Fibroblast of lung (primary cell): ENCODE results near the gene CACFD1. TPM values are rescaled to one million over a fixed set of nuclear protein-coding genes. Genes with fewer than 3 reads are reported as not detected.
"Not testable (repeated sequence)": the region's sequence is repeated elsewhere in the genome, so short reads cannot be mapped to it uniquely, and the experiment has no call there.

ENCODE experiments used
- DNase-seq, 2 donors: peaks; one replicate each; pipeline versions ENCODE4 v3.0.0 to v3.0.0-alpha.2; 2010; ENCODE audit warnings: low read depth in 2 of 2
- H2AFZ ChIP-seq: 2 replicates; pipeline ENCODE4 v1.5.1; 2012; ENCODE audit warnings: low read length, control low read depth, inconsistent platforms
- H3K27ac ChIP-seq: 2 replicates; pipeline ENCODE4 v1.5.1; 2011; ENCODE audit warnings: low read length, control low read depth; ENCODE audit not compliant: insufficient read depth
- H3K27me3 ChIP-seq: 2 replicates; pipeline ENCODE4 v1.5.1; 2011; ENCODE audit warnings: mild to moderate bottlenecking, low read length; ENCODE audit not compliant: control insufficient read depth, insufficient read depth
- H3K36me3 ChIP-seq: 2 replicates; pipeline ENCODE4 v1.5.1; 2011; ENCODE audit warnings: low read length; ENCODE audit not compliant: control insufficient read depth, insufficient read depth
- H3K4me1 ChIP-seq: 2 replicates; pipeline ENCODE4 v1.5.1; 2011; ENCODE audit warnings: low read length; ENCODE audit not compliant: control insufficient read depth, insufficient read depth; ENCODE audit errors: extremely low read depth
- H3K4me2 ChIP-seq: 2 replicates; pipeline ENCODE4 v1.5.1; 2011; ENCODE audit warnings: low read length, control low read depth; ENCODE audit not compliant: insufficient read depth; ENCODE audit errors: extremely low read depth
- H3K4me3 ChIP-seq, 4 experiments: fragments of 200-600 bp in 1 of 4; sonication (generic) in 1 of 4; replicated peaks in 1 of 4; 2 replicates each; pipeline ENCODE4 v1.5.1; 2011 to 2016; ENCODE audit warnings: low read length in 4 of 4, low read depth in 3 of 4, mild to moderate bottlenecking in 3 of 4, control low read depth in 2 of 4, inconsistent platforms in 1 of 4, mixed read lengths in 1 of 4; ENCODE audit not compliant: insufficient read depth in 1 of 4; ENCODE audit errors: control extremely low read depth in 1 of 4
- H3K79me2 ChIP-seq: 2 replicates; pipeline ENCODE4 v1.5.1; 2012; ENCODE audit warnings: mild to moderate bottlenecking, low read length, inconsistent platforms; ENCODE audit not compliant: control insufficient read depth, insufficient read depth
- H3K9ac ChIP-seq: 2 replicates; pipeline ENCODE4 v1.5.1; 2011; ENCODE audit warnings: mild to moderate bottlenecking, low read length, control low read depth; ENCODE audit not compliant: insufficient read depth
- H3K9me3 ChIP-seq: 2 replicates; pipeline ENCODE4 v1.5.1; 2012; ENCODE audit warnings: low read depth, low read length; ENCODE audit not compliant: control insufficient read depth, insufficient read depth
- H4K20me1 ChIP-seq: 2 replicates; pipeline ENCODE4 v1.5.1; 2011; ENCODE audit warnings: low read length; ENCODE audit not compliant: control insufficient read depth, insufficient read depth; ENCODE audit errors: extremely low read depth
- EZH2 ChIP-seq: IDR thresholded peaks from 2 replicates; pipeline ENCODE4 v1.5.1; 2012; ENCODE audit warnings: low read length, control low read depth, mild to moderate bottlenecking; ENCODE audit errors: missing control alignments
- polyA plus RNA-seq, 2 donors: library from polyadenylated mRNA; depleted of rRNA in 1 of 2; stranded (reverse) in 1 of 2; unstranded in 1 of 2; fragments of >200 nt; gene quantifications; 2 replicates each; pipeline ENCODE4 v1.2.1, GENCODE V29; 2011 to 2012; ENCODE audit warnings: missing spikeins in 1 of 2
- total RNA-seq: library from RNA; depleted of rRNA; stranded (reverse); fragments of >200 nt; gene quantifications from 2 replicates; pipeline ENCODE4 v1.2.1, GENCODE V29; 2014
- TF ChIP-seq, protein P1 (sequence below), 2 donors: IDR thresholded peaks in 1 of 2; conservative IDR thresholded peaks in 1 of 2; 1 replicate in 1 of 2; 2 replicates in 1 of 2; pipeline ENCODE4 v1.5.1; 2011 to 2012; ENCODE audit warnings: low read length in 2 of 2, control low read depth in 1 of 2, inconsistent platforms in 1 of 2, low read depth in 1 of 2, mild to moderate bottlenecking in 1 of 2

Gene CACFD1
- total and polyA plus RNA-seq, 2 donors (not counting 1 experiment from before 2014, with no cell fraction given): 4.7 to 9.1 TPM

DNA sequence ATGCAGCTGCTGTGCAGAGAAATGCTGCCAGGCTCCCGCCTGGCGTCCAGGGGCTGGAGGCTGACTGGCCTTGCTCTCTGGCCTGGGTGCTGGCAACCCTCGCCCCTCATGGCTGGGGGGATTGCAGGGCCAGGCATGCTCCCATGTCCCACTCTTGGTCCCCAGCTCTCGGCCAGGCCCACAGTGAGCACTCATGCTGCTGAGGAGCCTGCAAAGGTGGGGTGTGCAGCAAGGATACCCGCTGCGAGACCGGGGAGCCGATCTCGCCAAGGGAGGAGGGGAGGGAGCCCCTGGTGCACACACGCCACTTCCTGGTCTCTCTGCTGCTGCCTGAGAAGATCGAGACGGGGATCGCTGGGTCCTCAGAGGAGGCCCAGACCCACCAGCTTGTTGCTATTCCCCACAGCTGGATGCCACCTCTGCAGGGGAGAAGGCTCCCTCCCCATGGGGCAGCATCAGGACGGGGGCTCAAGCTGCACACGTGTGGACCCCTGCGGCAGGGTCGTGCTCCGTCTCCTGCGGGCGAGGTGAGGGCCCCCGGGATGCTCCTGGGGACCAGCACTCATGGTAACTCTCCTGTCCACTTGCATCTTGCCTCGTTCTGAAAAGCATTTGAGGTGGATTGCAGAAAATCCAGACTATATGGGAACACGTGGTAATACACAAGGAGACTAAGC is 14.3 kb upstream of the CACFD1 start:
- H2AFZ ChIP-seq: no peak overlapping the region
- no peak overlapping the region for H3K4me2 ChIP-seq
- H4K20me1 ChIP-seq: no peaks in the 10 kb centered on the region
- DNase-seq: no peak
- no peak for TF ChIP-seq EZH2
- TF ChIP-seq, protein P1, sequence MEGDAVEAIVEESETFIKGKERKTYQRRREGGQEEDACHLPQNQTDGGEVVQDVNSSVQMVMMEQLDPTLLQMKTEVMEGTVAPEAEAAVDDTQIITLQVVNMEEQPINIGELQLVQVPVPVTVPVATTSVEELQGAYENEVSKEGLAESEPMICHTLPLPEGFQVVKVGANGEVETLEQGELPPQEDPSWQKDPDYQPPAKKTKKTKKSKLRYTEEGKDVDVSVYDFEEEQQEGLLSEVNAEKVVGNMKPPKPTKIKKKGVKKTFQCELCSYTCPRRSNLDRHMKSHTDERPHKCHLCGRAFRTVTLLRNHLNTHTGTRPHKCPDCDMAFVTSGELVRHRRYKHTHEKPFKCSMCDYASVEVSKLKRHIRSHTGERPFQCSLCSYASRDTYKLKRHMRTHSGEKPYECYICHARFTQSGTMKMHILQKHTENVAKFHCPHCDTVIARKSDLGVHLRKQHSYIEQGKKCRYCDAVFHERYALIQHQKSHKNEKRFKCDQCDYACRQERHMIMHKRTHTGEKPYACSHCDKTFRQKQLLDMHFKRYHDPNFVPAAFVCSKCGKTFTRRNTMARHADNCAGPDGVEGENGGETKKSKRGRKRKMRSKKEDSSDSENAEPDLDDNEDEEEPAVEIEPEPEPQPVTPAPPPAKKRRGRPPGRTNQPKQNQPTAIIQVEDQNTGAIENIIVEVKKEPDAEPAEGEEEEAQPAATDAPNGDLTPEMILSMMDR (conservative IDR thresholded peaks at IDR 0.05 in 1 of 2, IDR thresholded peaks at IDR 0.05 in 1 of 2; ENCODE audit: low read depth in 1 of 2, low read length in 2 of 2): no peak
- no peaks in the 10 kb centered on the region for H3K79me2 ChIP-seq
- no peak overlapping the region for H3K4me3 ChIP-seq
- H3K27me3 ChIP-seq: no peaks in the 10 kb centered on the region
- no peaks in the 10 kb centered on the region for H3K9me3 ChIP-seq
- no peak overlapping the region for H3K27ac ChIP-seq
- no peaks in the 10 kb centered on the region for H3K4me1 ChIP-seq
- no peak overlapping the region for H3K9ac ChIP-seq
- no peaks in the 10 kb centered on the region for H3K36me3 ChIP-seq

DNA sequence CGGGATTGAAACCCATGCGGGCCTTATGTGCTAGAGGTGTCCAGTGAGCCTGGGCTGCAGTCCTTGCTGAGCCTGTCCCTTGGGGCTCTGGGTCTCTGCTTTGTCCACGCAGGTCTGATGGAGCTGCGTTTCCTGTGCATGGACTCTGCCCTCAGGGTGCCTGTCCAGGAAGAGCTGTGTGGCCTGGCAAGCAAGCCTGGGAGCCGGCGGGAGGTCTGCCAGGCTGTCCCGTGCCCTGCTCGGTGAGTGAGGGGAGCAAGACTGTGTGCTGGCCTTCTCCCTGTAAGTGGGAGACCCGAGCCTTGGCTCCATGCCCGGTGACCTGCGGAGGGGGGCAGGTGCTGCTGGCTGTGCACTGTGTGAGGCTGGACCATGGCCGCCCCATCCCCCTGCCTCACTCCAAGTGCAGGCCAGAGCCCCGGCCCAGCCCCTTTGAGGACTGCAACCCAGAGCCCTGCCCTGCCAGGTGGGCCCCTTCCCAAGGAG is 11.2 kb upstream of the CACFD1 start:
- no peak for TF ChIP-seq EZH2
- TF ChIP-seq, protein P1 (conservative IDR thresholded peaks at IDR 0.05 in 1 of 2, IDR thresholded peaks at IDR 0.05 in 1 of 2; ENCODE audit: low read depth in 1 of 2, low read length in 2 of 2): no peak
- DNase-seq: no peak

DNA sequence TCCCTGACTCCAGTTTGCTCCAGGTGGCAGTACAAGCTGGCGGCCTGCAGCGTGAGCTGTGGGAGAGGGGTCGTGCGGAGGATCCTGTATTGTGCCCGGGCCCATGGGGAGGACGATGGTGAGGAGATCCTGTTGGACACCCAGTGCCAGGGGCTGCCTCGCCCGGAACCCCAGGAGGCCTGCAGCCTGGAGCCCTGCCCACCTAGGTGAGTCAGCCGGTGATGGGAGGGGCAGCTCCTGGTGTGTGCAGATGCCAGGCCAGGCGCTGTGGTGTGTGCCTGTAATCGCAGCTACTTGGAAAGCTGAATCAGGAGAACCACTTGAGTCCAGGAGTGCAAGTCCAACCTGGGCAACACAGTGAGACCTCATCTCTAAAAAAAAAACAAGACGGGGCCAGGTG is 10.0 kb upstream of the CACFD1 start:
- DNase-seq: peak in 1 of 2 donors; percentile 24
- no peaks in the 10 kb centered on the region for H4K20me1 ChIP-seq
- TF ChIP-seq EZH2: no peak
- TF ChIP-seq, protein P1 (conservative IDR thresholded peaks at IDR 0.05 in 1 of 2, IDR thresholded peaks at IDR 0.05 in 1 of 2; ENCODE audit: low read depth in 1 of 2, low read length in 2 of 2): no peak
- H3K36me3 ChIP-seq: no peaks in the 10 kb centered on the region
- H3K4me3 ChIP-seq: no peak overlapping the region
- no peaks in the 10 kb centered on the region for H3K79me2 ChIP-seq
- H3K4me1 ChIP-seq: no peaks in the 10 kb centered on the region
- H3K27ac ChIP-seq: no peak overlapping the region
- no peak overlapping the region for H3K9ac ChIP-seq
- H3K27me3 ChIP-seq: no peaks in the 10 kb centered on the region
- no peak overlapping the region for H3K4me2 ChIP-seq
- H3K9me3 ChIP-seq: no peaks in the 10 kb centered on the region
- no peak overlapping the region for H2AFZ ChIP-seq

More for the DNA sequence above, 11.2 kb upstream of the CACFD1 start:
- Histone ChIP-seq H3K36me3 (no peaks in the 10 kb centered on the region), H3K9ac (no peak overlapping the region), H4K20me1 (no peaks in the 10 kb centered on the region), H3K79me2 (no peaks in the 10 kb centered on the region), H3K27me3 (no peaks in the 10 kb centered on the region), H2AFZ (no peak overlapping the region), H3K27ac (no peak overlapping the region), H3K4me1 (no peaks in the 10 kb centered on the region), H3K4me3 (no peak overlapping the region), H3K9me3 (no peaks in the 10 kb centered on the region), H3K4me2 (no peak overlapping the region)

DNA sequence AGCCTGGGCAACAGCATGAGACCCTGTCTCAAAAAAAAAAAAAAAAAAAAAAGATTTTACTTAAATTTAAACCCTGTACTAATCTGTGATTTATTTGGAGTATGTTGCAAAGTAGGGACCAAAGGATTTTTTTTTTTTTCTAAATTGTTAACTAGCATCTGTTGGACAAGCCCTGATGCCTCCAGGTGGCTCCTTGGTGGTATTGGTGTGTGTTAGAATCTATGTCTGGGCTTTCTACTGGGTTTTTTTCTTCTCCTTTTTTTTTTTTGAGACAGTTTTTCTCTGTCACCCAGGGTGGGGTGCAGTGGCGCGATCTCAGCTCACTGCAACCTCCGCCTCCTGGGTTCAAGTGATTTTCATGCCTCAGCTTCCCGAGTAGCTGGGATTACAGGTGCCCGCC is 7.9 kb upstream of the CACFD1 start:
- H2AFZ ChIP-seq, DNase-seq, H3K79me2 ChIP-seq, H3K4me2 ChIP-seq, H3K36me3 ChIP-seq, H3K9me3 ChIP-seq, H3K27ac ChIP-seq, H3K4me1 ChIP-seq, H4K20me1 ChIP-seq, H3K9ac ChIP-seq, H3K4me3 ChIP-seq, H3K27me3 ChIP-seq: not testable (repeated sequence)
